Measurements from ENCODE around the gene COL18A1. TPM values are rescaled to one million over a fixed set of nuclear protein-coding genes. Genes with fewer than 3 reads are reported as not detected.

The COL18A1 gene
- total and polyA plus RNA-seq, 10 donors: 35.0 to 208 (median 86.4) TPM

DNA sequence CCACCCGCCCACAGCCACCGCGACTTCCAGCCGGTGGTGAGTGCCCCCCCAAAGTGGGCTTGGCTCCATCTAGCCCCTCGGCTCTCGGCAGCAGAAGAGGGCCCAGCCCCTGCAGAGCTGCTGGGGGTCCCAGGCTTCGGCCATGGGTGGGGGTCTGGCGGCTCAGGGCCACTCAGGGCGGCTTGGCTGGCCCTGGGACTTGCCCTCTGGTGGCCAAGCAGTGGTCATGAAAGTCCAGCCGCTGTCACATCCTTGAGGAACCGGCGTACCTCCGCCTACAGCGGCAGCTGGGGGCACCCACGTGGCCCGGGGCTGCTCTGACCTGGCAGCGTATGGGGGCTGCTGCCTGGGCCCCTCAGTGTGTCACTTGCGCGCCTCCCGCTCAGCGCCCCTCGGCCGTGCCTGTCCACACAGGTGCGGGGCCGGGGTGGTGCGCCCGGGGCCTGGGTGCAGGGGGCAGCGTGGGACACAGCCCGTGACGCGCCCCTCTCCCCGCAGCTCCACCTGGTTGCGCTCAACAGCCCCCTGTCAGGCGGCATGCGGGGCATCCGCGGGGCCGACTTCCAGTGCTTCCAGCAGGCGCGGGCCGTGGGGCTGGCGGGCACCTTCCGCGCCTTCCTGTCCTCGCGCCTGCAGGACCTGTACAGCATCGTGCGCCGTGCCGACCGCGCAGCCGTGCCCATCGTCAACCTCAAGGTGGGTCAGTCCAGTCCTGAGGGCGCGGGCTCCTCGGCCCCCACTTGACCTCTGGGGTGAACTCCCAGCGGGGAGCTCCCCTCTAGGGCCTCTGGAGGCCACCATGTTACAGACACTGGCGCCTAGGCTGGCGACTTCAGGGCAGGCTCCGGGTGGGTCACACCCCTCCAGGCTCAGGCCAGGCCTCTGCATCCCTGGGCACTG is 104.9 kb downstream of the COL18A1 start:
- TF ChIP-seq POLR2A (IDR thresholded peaks at IDR 0.05) (no peak), POLR2AphosphoS5 (IDR thresholded peaks at IDR 0.05) (peak in 2 of 3 donors; percentile 30 to 50)
- H3K36me3 ChIP-seq: peaks cover 0 to 79% (median 35%) of the 10 kb centered on the region in 6 donors
- H3K4me1 ChIP-seq: peaks cover 0 to 16% (median 0%) of the 10 kb centered on the region in 6 donors
- H3K27me3 ChIP-seq (replicated peaks in 1 of 7): no peaks in the 10 kb centered on the region
- no peak overlapping the region for H3K27ac ChIP-seq
- DNase-seq: peak; percentile 77
- H3K9me3 ChIP-seq: no peaks in the 10 kb centered on the region
- WGBS, 5 donors: 93 to 97% (median 94%) methylated on average over 27 to 61 of the region's 61 CpGs
- H3K4me3 ChIP-seq: no peak overlapping the region
- intact Hi-C loops (cut with DNase I; ENCODE audit: low total_unique reads): no loop called here

DNA sequence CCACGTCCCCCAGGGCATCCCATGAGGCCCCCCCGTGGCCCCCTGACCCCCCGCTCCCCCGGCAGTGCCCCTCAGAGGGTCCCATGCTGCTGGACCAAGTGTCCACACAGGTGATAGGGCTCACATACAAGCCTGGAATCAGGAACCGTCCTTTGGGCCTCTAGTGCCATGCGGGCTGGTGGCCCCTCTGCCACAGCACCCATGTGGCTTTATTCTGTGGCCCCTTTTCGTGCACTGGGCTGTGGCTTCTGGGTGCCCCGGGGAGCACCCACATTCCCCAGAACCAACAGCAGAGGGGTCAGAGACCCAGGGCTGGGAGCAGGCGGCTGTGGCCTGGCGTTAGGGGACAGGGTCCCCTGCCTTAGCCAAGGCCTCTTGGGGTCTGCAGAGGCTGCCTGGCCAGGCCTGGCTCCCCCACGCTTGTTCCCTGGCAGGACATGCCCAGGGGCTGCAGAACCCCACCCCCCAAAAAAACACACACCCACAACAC is 105.5 kb downstream of the COL18A1 start:
- no peak for TF ChIP-seq POLR2AphosphoS5 (IDR thresholded peaks at IDR 0.05)
- TF ChIP-seq POLR2A (IDR thresholded peaks at IDR 0.05): no peak
- TF ChIP-seq, protein P1, sequence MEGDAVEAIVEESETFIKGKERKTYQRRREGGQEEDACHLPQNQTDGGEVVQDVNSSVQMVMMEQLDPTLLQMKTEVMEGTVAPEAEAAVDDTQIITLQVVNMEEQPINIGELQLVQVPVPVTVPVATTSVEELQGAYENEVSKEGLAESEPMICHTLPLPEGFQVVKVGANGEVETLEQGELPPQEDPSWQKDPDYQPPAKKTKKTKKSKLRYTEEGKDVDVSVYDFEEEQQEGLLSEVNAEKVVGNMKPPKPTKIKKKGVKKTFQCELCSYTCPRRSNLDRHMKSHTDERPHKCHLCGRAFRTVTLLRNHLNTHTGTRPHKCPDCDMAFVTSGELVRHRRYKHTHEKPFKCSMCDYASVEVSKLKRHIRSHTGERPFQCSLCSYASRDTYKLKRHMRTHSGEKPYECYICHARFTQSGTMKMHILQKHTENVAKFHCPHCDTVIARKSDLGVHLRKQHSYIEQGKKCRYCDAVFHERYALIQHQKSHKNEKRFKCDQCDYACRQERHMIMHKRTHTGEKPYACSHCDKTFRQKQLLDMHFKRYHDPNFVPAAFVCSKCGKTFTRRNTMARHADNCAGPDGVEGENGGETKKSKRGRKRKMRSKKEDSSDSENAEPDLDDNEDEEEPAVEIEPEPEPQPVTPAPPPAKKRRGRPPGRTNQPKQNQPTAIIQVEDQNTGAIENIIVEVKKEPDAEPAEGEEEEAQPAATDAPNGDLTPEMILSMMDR (IDR thresholded peaks at IDR 0.05 in 8 of 11, conservative IDR thresholded peaks at IDR 0.05 in 3 of 11): no peak
- peaks cover 0 to 16% (median 0%) of the 10 kb centered on the region in 6 donors for H3K4me1 ChIP-seq
- WGBS, 5 donors: 88 to 100% (median 90%) methylated on average over 3 to 11 of the region's 11 CpGs
- intact Hi-C loops (cut with DNase I; ENCODE audit: low total_unique reads): no loop called here
- peak; percentile 49 for DNase-seq
- no peak overlapping the region for H3K4me3 ChIP-seq
- no peaks in the 10 kb centered on the region for H3K9me3 ChIP-seq
- peaks cover 0 to 79% (median 38%) of the 10 kb centered on the region in 6 donors for H3K36me3 ChIP-seq
- no peak overlapping the region for H3K27ac ChIP-seq
- no peaks in the 10 kb centered on the region for H3K27me3 ChIP-seq (replicated peaks in 1 of 7)

DNA sequence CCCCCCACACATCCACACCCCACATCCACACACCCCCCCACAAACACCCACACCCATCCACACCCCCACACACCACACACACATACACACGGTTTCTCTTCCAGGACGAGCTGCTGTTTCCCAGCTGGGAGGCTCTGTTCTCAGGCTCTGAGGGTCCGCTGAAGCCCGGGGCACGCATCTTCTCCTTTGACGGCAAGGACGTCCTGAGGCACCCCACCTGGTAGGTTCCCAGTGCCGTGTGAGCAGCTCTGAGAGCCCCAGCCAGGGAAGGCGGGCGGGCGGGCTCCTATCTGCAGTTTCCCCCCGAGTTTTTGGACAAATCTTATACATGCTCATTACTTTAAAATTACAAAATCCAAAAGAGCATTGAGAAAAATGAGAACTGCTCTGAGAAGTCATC is 106.0 kb downstream of the COL18A1 start:
- no peak overlapping the region for H3K27ac ChIP-seq
- peaks cover 0 to 19% (median 0%) of the 10 kb centered on the region in 6 donors for H3K4me1 ChIP-seq
- TF ChIP-seq, protein P1 (IDR thresholded peaks at IDR 0.05 in 8 of 11, conservative IDR thresholded peaks at IDR 0.05 in 3 of 11): no peak
- TF ChIP-seq POLR2A (IDR thresholded peaks at IDR 0.05): no peak
- TF ChIP-seq POLR2AphosphoS5 (IDR thresholded peaks at IDR 0.05): no peak
- intact Hi-C loops (cut with DNase I; ENCODE audit: low total_unique reads): no loop called here
- peak; percentile 49 for DNase-seq
- H3K4me3 ChIP-seq: no peak overlapping the region
- H3K9me3 ChIP-seq: no peaks in the 10 kb centered on the region
- 85 to 92% (median 89%) methylated on average over 11 to 12 of the region's 12 CpGs for WGBS, 5 donors
- H3K36me3 ChIP-seq: peaks cover 0 to 79% (median 41%) of the 10 kb centered on the region in 6 donors
- H3K27me3 ChIP-seq (replicated peaks in 1 of 7): no peaks in the 10 kb centered on the region

DNA sequence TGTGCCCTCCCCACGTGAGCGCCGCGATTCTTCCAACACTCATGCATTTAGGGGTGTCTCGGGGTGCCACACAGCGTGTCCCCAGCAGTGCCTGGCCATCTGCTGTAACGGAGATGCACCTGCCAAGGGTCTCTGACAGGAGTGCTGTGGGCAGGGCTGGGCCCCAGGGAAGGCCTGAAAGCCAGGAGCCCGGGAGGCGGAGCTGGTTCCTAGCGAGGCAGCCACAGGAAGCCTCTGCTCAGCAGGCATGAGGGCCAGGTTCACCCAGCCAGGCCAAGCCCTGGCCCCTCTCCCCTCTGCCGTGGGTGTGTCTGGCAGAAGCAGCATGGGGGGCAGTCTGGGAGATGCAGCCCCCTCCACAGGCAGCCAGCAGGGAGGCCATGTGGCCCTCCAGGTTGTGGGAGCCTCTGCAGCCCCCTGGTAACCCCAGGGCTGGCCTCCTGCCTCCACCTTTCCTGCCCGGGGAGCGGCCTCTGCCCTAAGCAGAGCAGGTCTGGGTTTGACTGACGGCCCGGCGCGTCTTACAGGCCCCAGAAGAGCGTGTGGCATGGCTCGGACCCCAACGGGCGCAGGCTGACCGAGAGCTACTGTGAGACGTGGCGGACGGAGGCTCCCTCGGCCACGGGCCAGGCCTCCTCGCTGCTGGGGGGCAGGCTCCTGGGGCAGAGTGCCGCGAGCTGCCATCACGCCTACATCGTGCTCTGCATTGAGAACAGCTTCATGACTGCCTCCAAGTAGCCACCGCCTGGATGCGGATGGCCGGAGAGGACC is 106.9 kb downstream of the COL18A1 start:
- peak in 1 of 3 donors; percentile 57 for TF ChIP-seq POLR2AphosphoS5 (IDR thresholded peaks at IDR 0.05)
- no peak for TF ChIP-seq POLR2A (IDR thresholded peaks at IDR 0.05)
- peak; percentile 75 for DNase-seq
- 87 to 95% (median 89%) methylated on average over 24 to 35 of the region's 35 CpGs for WGBS, 5 donors

More for the DNA sequence above, 106.9 kb downstream of the COL18A1 start:
- Histone ChIP-seq H3K4me3 (no peak overlapping the region), H3K27ac (peak overlapping the region in 1 of 8 donors; percentile 70), H3K27me3 (replicated peaks in 1 of 7) (no peaks in the 10 kb centered on the region), H3K4me1 (peaks cover 0 to 27% (median 0%) of the 10 kb centered on the region in 6 donors), H3K36me3 (peaks cover 0 to 79% (median 45%) of the 10 kb centered on the region in 6 donors), H3K9me3 (no peaks in the 10 kb centered on the region)
- intact Hi-C loops (cut with DNase I; ENCODE audit: low total_unique reads): no loop called here

All from spleen (tissue), 11 donors.